HG03457 (cell line): Measurements from ENCODE around the gene HDLBP.

ENCODE experiments used
- ATAC-seq: cut with Tn5 transposase; IDR thresholded peaks from one replicate; pipeline ENCODE4 v1.9.1; 2021; ENCODE audit warnings: moderate number of reproducible peaks; ENCODE audit not compliant: unreplicated experiment

HDLBP gene

GRCh38 chr2:241275504-241275903 lies 40.0 kb downstream of the HDLBP start:
- no peak for ATAC-seq

GRCh38 chr2:241274127-241274526 lies 41.3 kb downstream of the HDLBP start:
- ATAC-seq, result no peak

- ATAC-seq, result no peak
Measured at GRCh38 chr2:241273210-241274020, 42.1 kb downstream of the HDLBP start.

- ATAC-seq, result peak; percentile 47
Measured at GRCh38 chr2:241272303-241273209, 42.9 kb downstream of the HDLBP start.

- ATAC-seq, result no peak
Measured at GRCh38 chr2:241271706-241272302, 43.7 kb downstream of the HDLBP start.

GRCh38 chr2:241270531-241270930 lies 44.9 kb downstream of the HDLBP start:
- no peak for ATAC-seq

GRCh38 chr2:241269707-241270520 lies 45.6 kb downstream of the HDLBP start:
- no peak for ATAC-seq

- no peak for ATAC-seq
Measured at GRCh38 chr2:241268716-241269445, 46.6 kb downstream of the HDLBP start.

- ATAC-seq, result no peak
Measured at GRCh38 chr2:241268306-241268705, 47.2 kb downstream of the HDLBP start.

GRCh38 chr2:241267249-241268067 lies 48.0 kb downstream of the HDLBP start:
- no peak for ATAC-seq

- ATAC-seq, result no peak
Measured at GRCh38 chr2:241265506-241265905, 50.0 kb downstream of the HDLBP start.

- ATAC-seq, result no peak
Measured at GRCh38 chr2:241263061-241263460, 52.4 kb downstream of the HDLBP start.

- no peak for ATAC-seq
Measured at GRCh38 chr2:241261628-241262027, 53.8 kb downstream of the HDLBP start.

GRCh38 chr2:241260911-241261310 lies 54.6 kb downstream of the HDLBP start:
- no peak for ATAC-seq

GRCh38 chr2:241258505-241259280 lies 56.8 kb downstream of the HDLBP start:
- no peak for ATAC-seq

GRCh38 chr2:241257419-241258032 lies 57.9 kb downstream of the HDLBP start:
- ATAC-seq, result no peak

GRCh38 chr2:241256168-241256545 lies 59.3 kb downstream of the HDLBP start:
- ATAC-seq, result no peak
